Breast epithelium (tissue), 3 donors: Measurements from ENCODE around the gene CLCN1.

Source experiments
- POLR2A ChIP-seq: fragments of 450-650 bp; IDR thresholded peaks from one replicate; pipeline ENCODE4 v1.6.1; 2016; ENCODE audit warnings: antibody characterized with exemption, mild to moderate bottlenecking, moderate library complexity
- POLR2AphosphoS5 ChIP-seq, 3 donors: sonication (generic); formaldehyde crosslinking; IDR thresholded peaks; one replicate each; pipeline ENCODE4 v1.6.1; 2017; ENCODE audit warnings: antibody characterized with exemption in 3 of 3
- TF ChIP-seq, protein P1 (sequence below), 3 donors: fragments of 450-650 bp; IDR thresholded peaks; one replicate each; pipeline ENCODE4 v1.5.1; 2016 to 2017; ENCODE audit warnings: antibody characterized with exemption in 3 of 3, mild to moderate bottlenecking in 3 of 3, moderate library complexity in 3 of 3

DNA sequence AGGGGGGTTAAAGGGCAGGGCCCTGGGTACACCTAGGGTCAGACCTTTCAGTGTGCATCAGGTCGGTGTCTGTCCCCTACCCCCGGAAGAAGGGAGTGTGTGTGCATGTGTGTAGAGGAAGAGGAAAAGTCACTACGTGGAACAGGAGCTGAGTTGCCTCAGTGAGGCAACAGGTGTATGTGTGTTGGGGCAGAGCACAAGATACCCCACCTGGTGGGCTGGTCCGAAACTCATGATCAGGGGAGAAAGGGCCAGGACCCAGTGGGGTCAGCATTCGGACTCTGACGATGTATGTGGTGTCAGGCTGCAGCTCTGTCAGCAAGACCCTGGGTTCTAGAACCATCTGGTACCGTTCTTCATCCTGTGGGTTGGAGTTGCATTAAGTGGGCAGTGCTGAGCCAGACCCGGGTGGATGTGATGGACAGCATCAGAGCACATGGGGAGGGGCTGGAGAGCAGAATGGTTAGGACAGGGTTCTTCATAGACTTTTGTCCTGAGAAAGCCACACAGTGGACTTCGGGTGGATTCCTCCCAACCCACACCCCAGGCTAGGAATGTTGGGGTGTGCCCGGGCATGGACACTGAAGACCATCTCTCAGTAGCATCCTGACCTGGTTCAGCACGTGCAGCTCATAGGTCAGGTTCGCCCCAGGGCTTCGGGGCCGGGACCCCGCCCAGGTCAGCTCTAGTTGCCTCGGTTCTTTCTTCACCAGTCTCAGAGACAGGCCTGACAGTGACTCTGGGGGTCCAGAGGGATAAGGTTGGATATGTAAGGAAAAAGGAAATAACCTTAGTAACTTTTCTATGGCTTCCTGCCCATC, 82.0 kb downstream of the CLCN1 start:
- no peak for TF ChIP-seq POLR2A
- TF ChIP-seq, protein P1, sequence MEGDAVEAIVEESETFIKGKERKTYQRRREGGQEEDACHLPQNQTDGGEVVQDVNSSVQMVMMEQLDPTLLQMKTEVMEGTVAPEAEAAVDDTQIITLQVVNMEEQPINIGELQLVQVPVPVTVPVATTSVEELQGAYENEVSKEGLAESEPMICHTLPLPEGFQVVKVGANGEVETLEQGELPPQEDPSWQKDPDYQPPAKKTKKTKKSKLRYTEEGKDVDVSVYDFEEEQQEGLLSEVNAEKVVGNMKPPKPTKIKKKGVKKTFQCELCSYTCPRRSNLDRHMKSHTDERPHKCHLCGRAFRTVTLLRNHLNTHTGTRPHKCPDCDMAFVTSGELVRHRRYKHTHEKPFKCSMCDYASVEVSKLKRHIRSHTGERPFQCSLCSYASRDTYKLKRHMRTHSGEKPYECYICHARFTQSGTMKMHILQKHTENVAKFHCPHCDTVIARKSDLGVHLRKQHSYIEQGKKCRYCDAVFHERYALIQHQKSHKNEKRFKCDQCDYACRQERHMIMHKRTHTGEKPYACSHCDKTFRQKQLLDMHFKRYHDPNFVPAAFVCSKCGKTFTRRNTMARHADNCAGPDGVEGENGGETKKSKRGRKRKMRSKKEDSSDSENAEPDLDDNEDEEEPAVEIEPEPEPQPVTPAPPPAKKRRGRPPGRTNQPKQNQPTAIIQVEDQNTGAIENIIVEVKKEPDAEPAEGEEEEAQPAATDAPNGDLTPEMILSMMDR (IDR thresholded peaks at IDR 0.05) = no peak
- TF ChIP-seq POLR2AphosphoS5 (IDR thresholded peaks at IDR 0.05) = no peak
